ENCODE data around the gene SLIT3. TPM values are rescaled to one million over a fixed set of nuclear protein-coding genes. Genes with fewer than 3 reads are reported as not detected.

The SLIT3 gene
- polyA plus RNA-seq, 6 donors from 2014 or later: not detected

DNA sequence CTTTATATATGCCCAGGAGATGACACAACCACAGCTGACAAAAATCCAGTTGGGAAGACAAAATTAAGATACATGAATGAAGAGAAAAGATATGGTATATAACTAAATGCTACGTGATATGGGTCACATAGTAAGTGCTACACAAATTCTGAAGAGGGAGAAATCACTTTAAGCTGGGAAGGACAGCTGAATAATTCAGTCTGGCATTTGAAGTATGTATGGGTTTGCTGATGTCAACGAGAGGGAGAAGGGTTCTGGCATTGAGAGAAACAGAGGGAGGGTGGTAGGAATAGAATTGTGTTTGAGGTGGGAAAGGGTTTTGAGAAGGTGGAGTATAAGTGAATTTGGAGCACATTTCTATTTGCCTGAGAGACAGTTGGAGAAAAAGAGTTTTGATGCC, 6.7 kb upstream of the SLIT3 start:
- no peak overlapping the region for H3K27ac Mint-ChIP-seq
- peaks cover 0 to 8% of the 10 kb centered on the region in 2 donors for H3K36me3 Mint-ChIP-seq
- ATAC-seq (ENCODE audit: low read depth in 2 of 2): no peak
- H3K9me3 Mint-ChIP-seq: peaks cover 0 to 18% (median 1%) of the 10 kb centered on the region in 7 donors
- no peaks in the 10 kb centered on the region for H3K4me1 Mint-ChIP-seq
- no peak for DNase-seq
- H3K4me3 Mint-ChIP-seq: no peak overlapping the region
- H3K27me3 Mint-ChIP-seq: peaks cover 9 to 45% (median 12%) of the 10 kb centered on the region in 3 donors

DNA sequence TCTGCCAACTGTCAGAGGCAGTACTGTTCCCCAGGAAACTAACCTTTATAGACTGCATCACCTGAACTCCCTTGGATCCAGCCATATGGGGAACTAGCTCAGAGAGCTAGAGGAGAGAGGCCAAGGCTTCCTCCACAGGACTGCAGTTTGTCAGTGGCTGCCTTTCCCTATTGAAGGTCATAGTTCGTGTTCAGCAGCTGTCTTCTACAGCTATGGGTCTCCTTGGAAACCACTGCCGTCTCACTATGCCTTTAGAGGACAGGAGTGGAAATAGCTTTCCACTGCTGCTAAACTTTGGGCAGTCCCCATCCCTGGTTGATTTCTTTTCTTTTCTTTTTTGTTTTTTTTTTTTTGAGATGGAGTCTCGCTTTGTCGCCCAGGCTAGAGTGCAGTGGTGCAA, 4.4 kb upstream of the SLIT3 start:
- H3K27me3 Mint-ChIP-seq: peaks cover 20 to 50% (median 25%) of the 10 kb centered on the region in 3 donors

DNA sequence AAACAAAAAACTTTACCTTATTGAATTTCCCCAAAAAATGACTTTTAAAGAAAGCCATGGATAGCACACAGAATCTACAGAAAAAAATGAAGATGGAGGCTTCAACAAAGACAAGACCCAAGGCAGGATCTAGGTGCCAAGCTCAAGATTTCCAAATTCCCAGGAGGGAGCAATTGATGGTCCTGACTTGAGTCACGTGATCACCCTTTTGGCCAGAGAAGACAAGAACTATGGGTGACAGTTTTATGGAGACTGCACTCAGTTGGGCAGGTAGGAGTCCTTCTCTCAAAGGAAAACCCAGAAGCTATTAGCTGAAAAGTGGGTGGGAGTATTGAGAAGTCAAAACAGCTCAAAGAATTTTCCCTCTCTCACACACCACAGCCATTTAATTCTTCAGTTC, 3.2 kb upstream of the SLIT3 start:
- Mint-ChIP-seq H3K4me1 (peaks cover 0 to 11% (median 7%) of the 10 kb centered on the region in 3 donors), H3K9me3 (peaks cover 0 to 6% (median 0%) of the 10 kb centered on the region in 7 donors), H3K36me3 (no peaks in the 10 kb centered on the region), H3K4me3 (no peak overlapping the region), H3K27me3 (peaks cover 28 to 62% (median 36%) of the 10 kb centered on the region in 3 donors), H3K27ac (no peak overlapping the region)
- DNase-seq (no peak), ATAC-seq (ENCODE audit: low read depth in 2 of 2) (no peak)

More for the DNA sequence above, 4.4 kb upstream of the SLIT3 start:
- no peak for DNase-seq
- Mint-ChIP-seq H3K9me3 (peaks cover 0 to 6% (median 0%) of the 10 kb centered on the region in 7 donors), H3K4me1 (peaks cover 0 to 7% (median 6%) of the 10 kb centered on the region in 3 donors), H3K4me3 (no peak overlapping the region), H3K36me3 (no peaks in the 10 kb centered on the region), H3K27ac (no peak overlapping the region)
- no peak for ATAC-seq (ENCODE audit: low read depth in 2 of 2)

DNA sequence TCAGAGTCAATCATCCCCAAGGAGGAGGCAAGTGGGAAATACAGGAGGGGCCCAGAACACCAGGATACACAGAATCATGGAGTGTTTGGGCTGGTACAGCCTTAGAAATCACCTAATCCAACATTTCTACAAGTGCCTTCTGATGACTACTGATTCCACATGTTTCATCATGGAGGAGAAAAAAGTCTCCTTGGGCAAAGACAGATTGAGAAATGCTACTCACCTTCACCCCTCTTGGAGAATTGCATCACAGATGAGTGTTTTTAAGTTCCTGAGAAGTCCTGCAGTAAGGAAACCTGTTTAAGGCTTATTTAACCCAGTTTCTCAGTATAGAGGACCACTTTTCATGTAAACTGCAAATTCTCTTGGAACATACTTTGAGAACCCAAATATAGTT, 2.2 kb upstream of the SLIT3 start:
- DNase-seq: no peak
- Mint-ChIP-seq H3K4me3 (no peak overlapping the region), H3K27ac (no peak overlapping the region), H3K27me3 (peaks cover 36 to 73% (median 45%) of the 10 kb centered on the region in 3 donors), H3K9me3 (peaks cover 0 to 6% (median 0%) of the 10 kb centered on the region in 7 donors), H3K4me1 (peaks cover 0 to 11% (median 7%) of the 10 kb centered on the region in 3 donors), H3K36me3 (no peaks in the 10 kb centered on the region)
- no peak for ATAC-seq (ENCODE audit: low read depth in 2 of 2)

DNA sequence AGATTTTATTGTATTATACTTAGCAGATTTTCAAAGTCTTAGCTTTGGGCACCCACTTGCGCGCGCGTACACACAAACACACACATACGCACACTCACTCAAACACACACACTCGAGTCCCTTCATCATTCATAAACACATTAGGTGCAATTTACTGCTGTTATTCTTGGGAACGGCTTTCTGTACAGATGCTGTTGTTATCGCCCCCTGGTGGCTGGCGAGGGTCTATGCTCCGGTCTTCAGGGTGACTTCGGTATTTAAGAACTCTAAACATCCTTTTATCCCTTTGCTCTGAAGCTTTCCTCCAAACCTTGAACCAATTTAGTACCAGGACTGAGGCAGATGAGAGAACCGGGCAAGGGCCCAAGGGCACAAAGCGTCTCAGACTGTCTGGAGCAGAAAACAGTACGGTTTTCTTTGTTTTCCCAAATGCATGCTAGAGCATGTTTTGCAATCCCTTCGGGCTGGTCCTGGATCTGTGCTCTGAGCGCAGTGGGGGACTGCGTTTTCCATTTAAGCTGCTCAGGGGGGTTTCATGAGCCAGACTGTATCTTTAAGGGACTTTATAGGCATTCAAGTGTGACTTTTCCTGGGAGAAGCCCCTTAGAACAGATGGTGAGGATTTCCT, 1.7 kb upstream of the SLIT3 start:
- Mint-ChIP-seq H3K36me3 (no peaks in the 10 kb centered on the region), H3K27me3 (peaks cover 41 to 72% (median 50%) of the 10 kb centered on the region in 3 donors), H3K9me3 (peaks cover 0 to 5% (median 0%) of the 10 kb centered on the region in 7 donors), H3K4me3 (no peak overlapping the region), H3K4me1 (peaks cover 0 to 11% (median 7%) of the 10 kb centered on the region in 3 donors), H3K27ac (no peak overlapping the region)
- ATAC-seq (ENCODE audit: low read depth in 2 of 2): no peak
- DNase-seq: peak; percentile 2

DNA sequence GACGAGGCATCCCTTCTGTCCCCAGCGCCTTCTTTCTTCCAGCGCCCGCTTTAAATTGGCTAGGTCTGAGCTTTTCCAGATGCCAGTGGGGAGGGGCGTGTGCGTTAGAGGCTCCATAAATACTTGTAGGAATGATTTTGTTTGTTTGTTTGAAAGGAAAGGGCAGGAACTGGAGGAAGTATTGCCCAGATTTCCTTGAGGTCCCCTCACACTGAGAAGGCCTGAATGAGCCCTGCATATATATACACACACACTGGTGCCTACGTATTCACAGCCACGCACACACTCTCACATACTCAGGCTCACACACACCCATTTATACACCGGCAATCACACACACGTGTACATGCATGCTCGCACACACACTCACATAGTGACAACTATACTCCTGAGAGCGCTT, 1.0 kb upstream of the SLIT3 start:
- DNase-seq (no peak), ATAC-seq (ENCODE audit: low read depth in 2 of 2) (no peak)
- Mint-ChIP-seq H3K27ac (peak overlapping the region in 1 of 6 donors; percentile 29), H3K4me1 (peaks cover 0 to 11% (median 7%) of the 10 kb centered on the region in 3 donors), H3K4me3 (no peak overlapping the region), H3K9me3 (peaks cover 0 to 5% (median 0%) of the 10 kb centered on the region in 7 donors), H3K27me3 (peaks cover 47 to 68% (median 56%) of the 10 kb centered on the region in 3 donors), H3K36me3 (no peaks in the 10 kb centered on the region)

DNA sequence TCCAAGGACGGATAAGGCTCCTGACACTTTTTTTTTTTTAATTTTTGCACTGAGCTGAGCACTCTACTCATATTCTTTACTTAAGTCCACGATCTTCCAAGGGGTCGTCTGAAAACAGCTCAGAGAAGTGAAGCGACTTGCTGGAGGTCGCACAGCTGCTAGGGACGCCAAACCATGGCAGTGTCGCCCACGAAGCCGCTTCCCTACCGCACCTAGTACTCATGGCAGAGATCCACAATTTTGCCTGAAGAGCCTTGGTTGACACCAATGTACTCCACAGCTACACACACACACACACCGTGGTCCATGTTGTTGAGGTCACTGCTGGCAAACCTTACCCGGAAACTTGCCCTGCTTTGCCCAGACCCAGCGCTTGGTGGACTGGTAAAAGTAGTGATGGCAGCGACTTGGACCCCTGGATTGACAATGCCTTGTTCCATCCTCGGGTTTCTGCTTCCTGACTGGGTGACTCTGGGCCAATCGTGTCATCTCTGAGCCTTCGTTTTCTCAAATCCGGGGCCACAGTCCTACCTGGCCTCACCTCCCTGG, 521 bp upstream of the SLIT3 start:
- no peak for DNase-seq
- Mint-ChIP-seq H3K27me3 (peaks cover 47 to 68% (median 56%) of the 10 kb centered on the region in 3 donors), H3K4me3 (peak overlapping the region in 1 of 8 donors; percentile 42), H3K4me1 (peaks cover 0 to 11% (median 7%) of the 10 kb centered on the region in 3 donors), H3K9me3 (peaks cover 0 to 5% (median 0%) of the 10 kb centered on the region in 7 donors), H3K27ac (no peak overlapping the region), H3K36me3 (no peaks in the 10 kb centered on the region)
- no peak for ATAC-seq (ENCODE audit: low read depth in 2 of 2)

DNA sequence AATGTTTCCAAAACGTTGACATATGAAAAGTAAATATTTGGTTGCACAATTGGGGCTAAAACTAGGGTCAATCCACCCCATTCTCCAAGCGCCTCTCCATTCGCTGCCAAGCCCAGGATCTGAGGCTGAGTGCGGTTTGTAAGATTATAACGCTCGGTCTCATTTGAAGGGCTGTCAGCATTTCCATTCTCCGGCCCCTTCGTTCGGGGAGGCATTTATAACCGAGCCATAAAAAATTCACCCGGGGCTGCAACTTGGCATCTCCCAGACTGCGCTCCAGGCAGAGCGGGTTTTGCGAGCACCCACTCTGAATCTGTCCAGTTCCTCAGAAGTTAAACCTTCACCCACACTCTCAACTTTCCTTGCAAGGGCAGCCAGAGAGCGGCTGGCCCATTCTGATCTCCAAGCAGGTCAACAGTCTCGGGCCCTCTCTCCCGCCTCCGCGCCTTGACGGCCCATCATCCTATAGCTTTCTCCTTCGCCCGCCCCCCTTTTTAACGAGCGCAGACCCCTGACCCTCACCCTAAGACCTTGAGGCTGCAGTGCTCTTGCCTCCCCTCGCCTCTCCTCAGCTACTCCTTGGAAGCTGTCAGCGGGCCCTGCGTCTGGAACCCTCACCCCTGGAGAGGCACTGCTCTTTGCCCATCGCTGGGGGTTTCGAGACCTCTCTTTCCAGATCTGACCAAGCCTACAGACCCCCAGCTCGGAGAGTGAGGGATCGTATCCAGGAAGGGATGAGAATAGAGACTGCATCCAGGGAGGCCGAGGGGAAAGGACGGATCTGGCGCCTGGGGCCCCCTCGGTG, 1.1 kb downstream of the SLIT3 start:
- Mint-ChIP-seq H3K4me1 (peaks cover 0 to 11% (median 7%) of the 10 kb centered on the region in 3 donors), H3K4me3 (no peak overlapping the region), H3K9me3 (peaks cover 0 to 5% (median 0%) of the 10 kb centered on the region in 7 donors), H3K27me3 (peaks cover 47 to 58% (median 55%) of the 10 kb centered on the region in 3 donors), H3K27ac (no peak overlapping the region), H3K36me3 (no peaks in the 10 kb centered on the region)
- no peak for ATAC-seq (ENCODE audit: low read depth in 2 of 2)
- DNase-seq: no peak

DNA sequence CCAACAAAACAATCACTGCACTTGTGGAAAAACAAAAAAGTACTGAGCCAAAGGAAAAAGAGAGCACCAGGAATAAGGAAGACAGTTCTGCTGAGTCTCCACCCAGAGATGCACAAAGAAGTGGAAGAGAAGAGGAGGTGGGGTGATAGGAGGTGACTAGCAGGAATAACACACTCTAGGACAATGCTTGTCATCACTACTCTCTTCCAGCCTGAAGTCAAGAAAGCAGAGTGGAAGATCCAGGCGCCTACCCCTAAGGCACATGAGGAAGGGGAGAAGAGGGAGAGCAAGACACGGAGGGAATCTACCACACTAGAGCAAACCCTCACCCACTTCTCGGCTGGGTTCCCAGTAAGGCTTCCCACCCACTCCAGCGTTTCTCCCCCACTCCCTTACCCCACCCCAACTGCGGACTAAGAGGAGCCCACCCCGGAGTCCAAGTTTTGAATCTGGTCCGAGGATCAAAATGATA, 1.7 kb downstream of the SLIT3 start:
- peaks cover 41 to 51% (median 50%) of the 10 kb centered on the region in 3 donors for H3K27me3 Mint-ChIP-seq

DNA sequence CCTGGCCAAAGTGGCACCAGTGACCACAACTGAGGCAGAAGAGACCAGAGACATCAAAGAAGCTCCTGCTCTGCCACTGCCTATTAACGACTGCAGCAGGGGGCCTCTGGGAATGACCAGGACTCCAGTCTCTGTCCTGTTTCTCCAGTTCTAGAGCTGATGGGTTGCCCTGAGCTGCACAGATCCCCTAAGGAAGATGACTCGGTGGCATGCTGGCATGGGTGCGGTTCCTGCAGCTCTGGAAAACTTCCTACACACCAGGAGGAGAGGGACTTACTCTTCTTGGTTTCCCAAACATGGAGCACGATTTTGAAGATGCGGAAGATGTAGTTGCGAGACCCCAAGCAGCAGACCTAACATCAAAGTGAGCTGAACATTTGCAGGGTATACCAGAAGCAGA, 2.7 kb downstream of the SLIT3 start:
- no peak overlapping the region for H3K27ac Mint-ChIP-seq
- ATAC-seq (ENCODE audit: low read depth in 2 of 2) (no peak), DNase-seq (no peak)
- no peaks in the 10 kb centered on the region for H3K36me3 Mint-ChIP-seq
- H3K4me1 Mint-ChIP-seq: peaks cover 0 to 11% (median 7%) of the 10 kb centered on the region in 3 donors
- H3K4me3 Mint-ChIP-seq: no peak overlapping the region
- H3K9me3 Mint-ChIP-seq: peaks cover 0 to 6% (median 0%) of the 10 kb centered on the region in 7 donors
- H3K27me3 Mint-ChIP-seq: peaks cover 35 to 50% (median 42%) of the 10 kb centered on the region in 3 donors

More for the DNA sequence above, 1.7 kb downstream of the SLIT3 start:
- ATAC-seq (ENCODE audit: low read depth in 2 of 2): no peak
- Mint-ChIP-seq H3K27ac (no peak overlapping the region), H3K36me3 (no peaks in the 10 kb centered on the region), H3K4me3 (no peak overlapping the region), H3K4me1 (peaks cover 0 to 11% (median 7%) of the 10 kb centered on the region in 3 donors), H3K9me3 (peaks cover 0 to 5% (median 0%) of the 10 kb centered on the region in 7 donors)
- DNase-seq: no peak

DNA sequence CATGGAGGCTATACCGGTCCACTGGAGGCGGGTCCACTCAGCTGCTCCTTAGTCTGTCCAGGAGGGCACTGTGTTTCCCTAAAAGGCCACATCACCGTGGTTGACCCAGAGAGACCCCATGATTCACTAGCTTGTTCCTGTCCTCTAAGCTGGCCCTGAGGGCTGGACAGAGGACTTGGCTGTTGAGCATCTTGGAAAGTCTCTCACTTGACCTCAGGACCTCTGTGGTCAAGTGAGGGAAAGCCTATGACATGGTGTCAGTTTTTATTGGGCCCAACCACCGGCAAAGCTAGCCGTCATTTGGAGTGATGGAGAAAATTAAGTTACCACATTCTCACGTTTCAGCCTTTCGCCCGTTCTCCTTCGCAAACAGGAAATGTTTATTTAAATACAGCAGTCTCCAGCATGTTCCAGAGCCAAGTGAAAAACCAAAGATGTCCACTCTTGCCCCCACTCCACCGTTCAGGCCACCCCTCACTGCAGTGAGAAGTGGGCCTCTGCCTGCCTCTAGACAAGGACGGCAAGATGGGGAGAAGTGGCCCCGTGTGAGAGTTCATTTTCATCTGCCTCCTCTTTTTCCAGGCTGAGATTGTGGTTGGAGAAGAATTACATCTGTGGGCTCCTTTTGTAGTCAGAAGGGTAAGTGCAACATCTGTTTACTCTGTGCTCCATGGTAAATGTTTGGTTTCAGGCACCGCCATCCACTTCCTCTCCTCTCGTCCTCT, 4.4 kb downstream of the SLIT3 start:
- DNase-seq: no peak
- H3K27me3 Mint-ChIP-seq: peaks cover 26 to 37% (median 32%) of the 10 kb centered on the region in 3 donors
- no peaks in the 10 kb centered on the region for H3K36me3 Mint-ChIP-seq
- no peak overlapping the region for H3K27ac Mint-ChIP-seq
- peaks cover 0 to 5% (median 0%) of the 10 kb centered on the region in 7 donors for H3K9me3 Mint-ChIP-seq
- no peak overlapping the region for H3K4me3 Mint-ChIP-seq
- no peak for ATAC-seq (ENCODE audit: low read depth in 2 of 2)
- H3K4me1 Mint-ChIP-seq: peaks cover 0 to 5% (median 0%) of the 10 kb centered on the region in 3 donors

DNA sequence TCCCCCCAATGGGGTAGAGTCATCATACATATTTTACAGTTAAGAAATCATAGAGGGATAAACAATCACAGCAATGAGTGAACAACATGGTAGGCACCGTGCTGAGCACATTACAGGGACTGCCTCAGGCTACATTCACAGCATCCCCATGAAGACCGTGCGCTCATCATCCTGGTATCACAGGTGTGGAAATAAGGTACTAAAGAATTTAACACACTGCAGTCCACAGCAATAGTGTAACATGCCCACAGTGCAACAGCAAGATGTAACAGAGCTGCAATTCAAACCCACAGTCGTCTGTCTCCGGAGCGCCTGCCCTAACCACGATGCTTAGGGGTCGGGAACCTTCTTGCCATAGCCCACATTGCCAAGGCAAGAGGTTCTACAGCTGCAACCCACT, 5.6 kb downstream of the SLIT3 start:
- Mint-ChIP-seq H3K27me3 (peaks cover 30 to 35% (median 34%) of the 10 kb centered on the region in 3 donors), H3K36me3 (no peaks in the 10 kb centered on the region), H3K4me3 (no peak overlapping the region), H3K27ac (no peak overlapping the region), H3K9me3 (peaks cover 0 to 5% (median 0%) of the 10 kb centered on the region in 7 donors), H3K4me1 (peaks cover 0 to 5% (median 0%) of the 10 kb centered on the region in 3 donors)
- no peak for DNase-seq
- ATAC-seq (ENCODE audit: low read depth in 2 of 2): no peak

DNA sequence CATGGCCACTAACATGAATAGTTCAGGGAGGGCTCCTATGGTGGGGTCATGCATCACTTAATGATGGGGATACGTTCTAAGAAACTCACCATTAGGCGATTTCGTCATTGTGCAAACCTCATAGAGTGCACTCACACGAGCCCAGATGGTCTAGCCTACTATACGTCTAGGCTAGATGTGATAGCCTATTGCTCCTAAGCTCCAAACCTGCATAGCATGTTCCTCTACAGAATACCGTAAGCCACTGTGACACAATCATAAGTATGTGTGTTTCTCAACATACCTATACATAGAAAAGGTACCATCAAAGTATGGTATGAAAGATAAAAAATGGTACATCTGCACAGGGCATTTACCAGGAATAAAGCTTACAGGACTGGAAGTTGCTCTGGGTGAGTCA, 6.3 kb downstream of the SLIT3 start:
- Mint-ChIP-seq H3K27me3 (peaks cover 26 to 29% (median 27%) of the 10 kb centered on the region in 3 donors), H3K4me1 (peaks cover 0 to 2% (median 0%) of the 10 kb centered on the region in 3 donors), H3K27ac (no peak overlapping the region), H3K36me3 (no peaks in the 10 kb centered on the region), H3K9me3 (peaks cover 0 to 5% (median 0%) of the 10 kb centered on the region in 7 donors), H3K4me3 (no peak overlapping the region)
- no peak for DNase-seq
- no peak for ATAC-seq (ENCODE audit: low read depth in 2 of 2)
